Thyroid gland (tissue), 4 donors: Measurements from ENCODE around the gene ZNF618.

Experiments
- POLR2A ChIP-seq, 2 donors: fragments of 450-650 bp; IDR thresholded peaks; one replicate each; pipeline ENCODE4 v1.6.1; 2017; ENCODE audit warnings: antibody characterized with exemption in 2 of 2, mild to moderate bottlenecking in 2 of 2, moderate library complexity in 1 of 2
- TF ChIP-seq, protein P1 (sequence below), 6 experiments: fragments of 200-600 bp in 3 of 6; fragments of 450-650 bp in 3 of 6; sonication (generic) in 3 of 6; IDR thresholded peaks; one replicate each; pipeline ENCODE4 v1.5.1; 2016 to 2019; ENCODE audit warnings: antibody characterized with exemption in 6 of 6, mild to moderate bottlenecking in 2 of 6, inconsistent platforms in 1 of 6, moderate library complexity in 1 of 6

- no peak for TF ChIP-seq POLR2A (IDR thresholded peaks at IDR 0.05)
- TF ChIP-seq, protein P1, sequence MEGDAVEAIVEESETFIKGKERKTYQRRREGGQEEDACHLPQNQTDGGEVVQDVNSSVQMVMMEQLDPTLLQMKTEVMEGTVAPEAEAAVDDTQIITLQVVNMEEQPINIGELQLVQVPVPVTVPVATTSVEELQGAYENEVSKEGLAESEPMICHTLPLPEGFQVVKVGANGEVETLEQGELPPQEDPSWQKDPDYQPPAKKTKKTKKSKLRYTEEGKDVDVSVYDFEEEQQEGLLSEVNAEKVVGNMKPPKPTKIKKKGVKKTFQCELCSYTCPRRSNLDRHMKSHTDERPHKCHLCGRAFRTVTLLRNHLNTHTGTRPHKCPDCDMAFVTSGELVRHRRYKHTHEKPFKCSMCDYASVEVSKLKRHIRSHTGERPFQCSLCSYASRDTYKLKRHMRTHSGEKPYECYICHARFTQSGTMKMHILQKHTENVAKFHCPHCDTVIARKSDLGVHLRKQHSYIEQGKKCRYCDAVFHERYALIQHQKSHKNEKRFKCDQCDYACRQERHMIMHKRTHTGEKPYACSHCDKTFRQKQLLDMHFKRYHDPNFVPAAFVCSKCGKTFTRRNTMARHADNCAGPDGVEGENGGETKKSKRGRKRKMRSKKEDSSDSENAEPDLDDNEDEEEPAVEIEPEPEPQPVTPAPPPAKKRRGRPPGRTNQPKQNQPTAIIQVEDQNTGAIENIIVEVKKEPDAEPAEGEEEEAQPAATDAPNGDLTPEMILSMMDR (IDR thresholded peaks at IDR 0.05): no peak
Measured at GRCh38 chr9:113990975-113991471, 114.9 kb downstream of the ZNF618 start.
